Mesenteric fat pad (tissue), 1 donor: Measurements from ENCODE around the gene CAPZA3. TPM values are rescaled to one million over a fixed set of nuclear protein-coding genes. Genes with fewer than 3 reads are reported as not detected.
"Not testable (repeated sequence)": the region's sequence is repeated elsewhere in the genome, so short reads cannot be mapped to it uniquely, and the experiment has no call there.

Experiments
- DNase-seq: peaks from one replicate; pipeline ENCODE4 v3.0.0-alpha.2; 2020; ENCODE audit warnings: low spot score
- total RNA-seq: library from RNA; stranded (reverse); fragmentation: NEBNext Ultra II Directional; extraction: Animal tissue kit (Norgen Biotek cat#: 25700); gene quantifications from one replicate; pipeline ENCODE4 v1.2.1, GENCODE V29; 2021
- donor health status: DM: yes; HTN: yes; CAD: no.

The CAPZA3 gene
- total RNA-seq, 1 donor from 2014 or later = not detected

DNA sequence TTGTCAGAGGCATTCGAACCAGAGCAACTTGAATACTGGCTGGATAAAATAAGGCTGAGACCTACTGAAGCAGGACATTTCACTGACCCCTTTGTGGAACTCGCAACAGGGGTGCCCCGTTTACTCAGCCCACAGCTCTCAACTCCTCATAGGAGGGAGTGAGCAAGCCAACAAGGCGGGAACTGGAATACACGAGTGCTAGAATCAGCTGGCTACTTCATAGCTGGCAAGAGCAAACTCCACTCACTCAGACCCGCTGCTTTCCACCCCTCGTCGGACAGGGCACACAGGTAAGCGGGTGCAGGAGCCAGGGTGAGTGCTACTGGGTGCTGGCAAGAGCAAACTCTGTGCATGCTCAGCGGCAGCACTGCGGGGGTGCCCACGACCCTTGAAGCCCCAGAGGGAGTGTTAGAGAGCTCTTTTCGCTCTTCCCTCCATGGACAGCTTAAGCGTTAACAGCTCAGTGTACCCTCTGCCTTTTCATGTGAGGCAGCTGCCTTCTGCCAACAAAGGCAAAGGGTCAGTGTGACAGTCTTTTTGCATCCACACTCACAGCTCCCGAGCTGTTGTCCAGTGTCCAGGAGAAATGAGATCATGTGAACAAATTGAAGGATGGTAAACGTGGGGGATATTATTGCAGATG is 15.7 kb downstream of the CAPZA3 start:
- DNase-seq = no peak

DNA sequence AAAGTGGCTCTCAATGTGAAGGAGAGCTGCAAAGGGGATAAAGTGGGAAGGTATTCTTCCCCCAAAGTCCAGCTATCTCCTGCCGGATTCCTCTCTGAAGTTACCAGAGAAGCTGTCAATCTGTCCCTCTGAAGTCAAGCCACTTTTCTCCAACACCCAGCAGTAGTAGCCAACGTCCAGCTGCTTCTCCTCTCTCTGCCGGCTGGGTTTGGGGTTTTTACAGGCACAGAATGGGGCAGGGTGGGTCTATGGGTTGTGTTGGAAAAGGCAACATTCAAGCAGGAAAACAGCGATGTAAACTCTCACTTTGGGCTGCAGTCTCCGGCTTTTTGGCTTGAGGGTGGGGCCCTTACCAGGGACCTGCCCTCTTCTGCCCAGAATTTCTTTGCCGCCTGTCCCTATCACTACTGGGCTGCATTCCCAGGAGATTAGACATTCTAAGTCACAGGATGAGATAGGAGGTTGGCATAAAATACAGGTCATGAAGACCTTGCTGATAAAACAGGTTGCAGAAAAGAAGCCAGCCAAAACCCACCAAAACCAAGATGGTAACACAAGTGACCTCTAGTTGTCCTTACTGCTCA is 16.3 kb downstream of the CAPZA3 start:
- no peak for DNase-seq

DNA sequence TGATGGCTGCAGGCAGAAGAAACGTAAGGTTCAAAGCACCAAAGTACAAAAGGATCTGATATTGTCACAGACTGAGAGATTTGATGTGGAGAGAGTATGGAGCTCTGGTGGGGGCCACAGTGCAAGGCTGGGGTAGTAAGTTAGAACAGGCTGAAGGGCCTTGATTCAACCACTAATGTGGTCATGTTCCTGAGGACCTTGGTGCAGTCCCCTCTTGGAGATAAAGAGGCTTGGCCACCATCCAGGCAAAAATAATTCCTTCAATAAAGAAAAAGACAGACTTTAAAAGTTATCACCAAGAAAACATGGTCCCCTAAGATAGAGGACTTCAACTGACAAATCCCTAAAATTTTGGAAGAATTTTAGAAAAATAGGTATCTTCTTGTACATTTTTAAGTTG is 17.4 kb downstream of the CAPZA3 start:
- DNase-seq = no peak

DNA sequence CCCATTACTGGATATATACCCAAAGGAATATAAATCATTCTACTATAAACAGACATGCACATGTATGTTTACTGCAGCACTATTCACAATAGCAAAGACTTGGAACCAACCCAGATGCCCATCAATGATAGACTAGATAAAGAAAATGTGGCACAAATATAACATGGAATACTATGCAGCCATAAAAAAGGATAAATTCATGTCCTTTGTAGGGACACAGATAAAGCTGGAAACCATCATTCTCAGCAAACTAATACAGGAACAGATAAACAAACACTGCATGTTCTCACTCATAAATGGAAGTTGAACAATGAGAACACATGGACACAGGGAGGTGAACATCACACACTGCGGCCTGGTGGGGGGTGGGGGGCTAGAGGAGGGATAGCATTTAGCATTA is 28.6 kb downstream of the CAPZA3 start:
- DNase-seq = not testable (repeated sequence)

DNA sequence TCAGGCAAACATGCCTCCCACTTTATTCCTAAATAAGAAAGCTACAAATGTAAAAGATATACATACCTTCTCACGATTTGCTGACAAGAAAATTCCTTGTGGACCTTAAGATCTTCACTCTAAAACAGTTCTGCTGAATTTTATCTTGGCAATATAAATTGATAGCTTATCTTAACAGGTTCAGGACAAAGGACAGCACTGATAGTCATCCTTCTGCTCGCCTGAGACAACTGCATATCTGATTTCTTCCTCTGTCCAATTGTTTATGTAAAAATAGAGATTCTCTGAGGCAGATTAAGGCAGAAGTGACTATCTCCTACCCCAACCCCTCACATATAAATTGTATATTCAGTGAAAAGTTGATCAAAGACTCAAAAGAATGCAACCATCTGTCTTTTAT is 44.9 kb downstream of the CAPZA3 start:
- DNase-seq = no peak

DNA sequence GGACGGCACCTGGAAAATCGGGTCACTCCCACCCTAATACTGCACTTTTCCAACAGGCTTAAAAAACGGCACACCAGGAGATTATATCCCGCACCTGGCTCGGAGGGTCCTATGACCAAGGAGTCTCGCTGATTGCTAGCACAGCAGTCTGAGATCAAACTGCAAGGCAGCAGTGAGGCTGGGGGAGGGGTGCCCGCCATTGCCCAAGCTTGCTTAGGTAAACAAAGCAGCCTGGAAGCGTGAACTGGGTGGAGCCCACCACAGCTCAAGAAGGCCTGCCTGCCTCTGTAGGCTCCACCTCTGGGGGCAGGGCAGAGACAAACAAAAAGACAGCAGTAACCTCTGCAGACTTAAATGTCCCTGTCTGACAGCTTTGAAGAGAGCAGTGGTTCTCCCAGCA is 47.5 kb downstream of the CAPZA3 start:
- DNase-seq = not testable (repeated sequence)

Other genes with a start within 250 kb of the CAPZA3 start
- gene PLCZ1, start 107 bp upstream of the CAPZA3 start, total RNA-seq = not detected